NCI-H460 (cell line): Measurements from ENCODE around the gene SIPA1L3. TPM values are rescaled to one million over a fixed set of nuclear protein-coding genes. Genes with fewer than 3 reads are reported as not detected.
"Not testable (repeated sequence)": the region's sequence is repeated elsewhere in the genome, so short reads cannot be mapped to it uniquely, and the experiment has no call there.

ENCODE experiments used
- DNase-seq: peaks from one replicate; pipeline ENCODE4 v3.0.0-alpha.2; 2016; ENCODE audit warnings: low read depth; ENCODE audit errors: extremely low read depth
- total RNA-seq: library from RNA; depleted of rRNA; stranded (reverse); fragments of >200 nt; shearing (Covaris generic); gene quantifications from 2 replicates; pipeline ENCODE4 v1.2.3, GENCODE V29; 2014

SIPA1L3 gene
- total RNA-seq, 1 experiment from 2014 or later: 3.4 TPM

DNA sequence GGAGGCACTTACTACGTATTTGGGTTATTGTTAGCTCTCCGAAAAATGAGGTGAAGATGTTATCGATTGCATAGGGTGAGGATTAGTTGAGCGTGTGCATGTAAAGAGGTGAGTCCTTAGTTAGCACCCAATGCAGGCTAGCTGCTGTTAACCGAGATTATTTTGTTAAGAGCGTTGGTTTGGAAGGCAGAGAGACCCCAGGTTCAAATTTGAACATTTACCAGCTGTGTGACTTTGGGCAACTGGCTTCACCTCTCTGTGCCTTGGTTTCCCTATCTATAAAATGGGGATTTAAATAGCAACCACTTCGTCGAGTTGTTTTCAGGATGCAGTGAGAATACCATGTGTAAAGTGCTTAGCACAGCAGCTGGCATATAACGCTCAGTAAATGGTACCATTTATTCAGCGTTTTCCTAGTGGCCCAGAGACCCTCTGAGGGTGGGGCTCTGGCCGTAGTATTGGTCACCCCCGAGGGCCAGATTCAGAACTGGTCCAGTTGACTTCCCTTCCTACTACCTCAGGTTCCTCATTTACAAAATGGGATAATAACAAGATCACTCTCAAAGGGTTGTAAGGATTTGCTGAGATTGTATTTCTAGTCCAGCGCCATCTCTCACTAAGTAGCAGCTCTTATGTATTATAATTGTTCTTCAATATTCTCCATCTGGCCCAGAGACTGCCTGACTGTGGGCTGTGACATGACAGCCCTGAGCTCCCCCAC, 887 bp downstream of the SIPA1L3 start:
- DNase-seq: no peak

DNA sequence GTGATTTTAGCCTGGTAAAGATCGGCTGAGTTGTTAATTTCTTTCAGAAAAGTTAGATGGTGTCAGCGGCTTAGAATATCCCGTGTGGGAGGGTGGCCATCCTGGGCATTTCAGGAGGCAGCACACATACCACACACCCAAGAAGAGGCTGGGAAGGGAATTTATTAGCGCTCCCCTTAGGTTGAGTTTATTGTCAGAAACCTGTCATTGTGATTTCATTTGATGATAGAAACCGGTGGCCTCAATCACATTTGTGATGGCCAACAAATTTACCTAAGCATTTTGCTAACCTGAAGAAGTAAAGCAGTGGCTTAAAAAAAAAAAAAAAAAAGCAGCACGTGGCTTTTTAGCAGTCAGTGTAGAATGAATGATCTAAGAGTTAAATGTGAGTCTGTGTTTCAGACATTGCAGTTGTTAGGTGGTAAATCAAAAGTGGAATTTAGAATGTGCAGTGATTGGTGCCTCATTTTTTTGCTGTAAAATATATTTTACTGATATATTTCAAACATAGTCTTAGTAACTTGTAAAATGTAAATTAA, 2.7 kb downstream of the SIPA1L3 start:
- no peak for DNase-seq

GRCh38 chr19:37914908-37915307, 7.9 kb downstream of the SIPA1L3 start:
- no peak for DNase-seq

GRCh38 chr19:37920591-37921450, 13.8 kb downstream of the SIPA1L3 start:
- no peak for DNase-seq

- DNase-seq: not testable (repeated sequence)
Observed at GRCh38 chr19:37924573-37924972, 17.6 kb downstream of the SIPA1L3 start.

- no peak for DNase-seq
Observed at GRCh38 chr19:37925212-37925611, 18.2 kb downstream of the SIPA1L3 start.

DNA sequence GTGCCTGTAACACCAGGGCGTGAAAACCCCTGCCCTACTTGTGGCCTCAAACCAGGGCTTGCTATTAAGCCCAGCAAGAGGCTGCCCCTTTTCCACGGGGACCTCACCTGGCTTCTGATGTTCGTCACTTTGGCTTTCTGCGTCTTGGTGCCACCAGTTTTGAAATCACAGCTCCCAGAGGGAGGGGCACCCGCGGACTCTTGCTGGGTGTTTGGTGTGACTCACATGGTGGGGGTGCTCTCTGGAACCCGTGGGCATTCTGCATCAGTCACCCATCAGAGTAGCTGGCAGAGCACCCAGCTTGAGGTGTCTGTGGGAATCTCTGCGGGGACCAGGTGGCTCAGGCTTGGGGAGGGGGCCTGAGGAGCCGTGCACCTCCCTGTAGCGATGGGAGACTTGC, 19.2 kb downstream of the SIPA1L3 start:
- no peak for DNase-seq

DNA sequence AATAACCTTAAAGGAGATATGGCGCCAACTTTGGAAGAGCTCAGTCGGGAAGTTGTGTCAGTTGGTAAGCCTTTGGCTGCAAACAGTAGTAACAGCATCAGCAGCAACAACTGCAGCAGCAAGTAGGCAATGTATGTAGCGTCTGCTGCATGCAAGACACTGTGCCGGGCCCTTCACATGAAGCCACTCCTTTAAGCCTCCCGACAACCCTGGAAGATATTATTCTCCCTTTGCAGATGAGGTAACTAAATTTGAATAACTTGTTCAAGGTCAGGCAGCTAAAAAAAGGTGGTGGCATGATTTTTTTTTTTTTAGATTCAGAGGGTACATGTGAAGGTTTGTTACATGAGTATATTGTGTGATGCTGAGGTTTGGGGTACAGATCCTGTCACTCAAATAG, 19.7 kb downstream of the SIPA1L3 start:
- no peak for DNase-seq

GRCh38 chr19:37928527-37929286, 21.7 kb downstream of the SIPA1L3 start:
- DNase-seq: no peak

DNA sequence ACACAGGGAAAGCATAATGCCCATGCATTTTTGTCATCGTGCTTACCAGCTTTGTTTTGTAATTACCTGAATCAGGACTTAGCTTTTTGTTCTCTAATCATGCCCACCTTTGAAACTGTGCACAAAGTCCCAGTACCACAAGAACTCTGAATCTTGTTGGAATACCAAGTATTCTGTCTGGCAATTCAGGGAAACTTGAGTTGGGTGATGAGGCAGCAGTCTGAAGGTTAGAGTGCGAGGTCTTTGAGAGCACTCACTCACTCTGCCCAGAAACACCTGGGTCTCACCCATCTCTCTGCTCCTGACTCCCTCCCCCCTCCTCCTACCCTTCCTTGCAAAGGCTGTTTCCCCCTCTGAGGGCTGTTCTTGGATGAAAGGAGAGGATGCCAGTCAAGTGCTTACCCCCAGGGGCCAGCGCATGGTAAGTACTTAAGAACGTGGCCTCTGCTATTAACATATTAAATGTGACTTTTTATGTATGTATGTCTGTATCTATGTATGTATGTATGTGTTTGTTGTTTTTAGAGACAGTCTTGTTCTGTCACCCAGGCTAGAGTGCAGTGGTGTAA, 22.4 kb downstream of the SIPA1L3 start:
- no peak for DNase-seq

GRCh38 chr19:37930416-37930815, 23.4 kb downstream of the SIPA1L3 start:
- DNase-seq: no peak

GRCh38 chr19:37931881-37932655, 25.1 kb downstream of the SIPA1L3 start:
- no peak for DNase-seq

DNA sequence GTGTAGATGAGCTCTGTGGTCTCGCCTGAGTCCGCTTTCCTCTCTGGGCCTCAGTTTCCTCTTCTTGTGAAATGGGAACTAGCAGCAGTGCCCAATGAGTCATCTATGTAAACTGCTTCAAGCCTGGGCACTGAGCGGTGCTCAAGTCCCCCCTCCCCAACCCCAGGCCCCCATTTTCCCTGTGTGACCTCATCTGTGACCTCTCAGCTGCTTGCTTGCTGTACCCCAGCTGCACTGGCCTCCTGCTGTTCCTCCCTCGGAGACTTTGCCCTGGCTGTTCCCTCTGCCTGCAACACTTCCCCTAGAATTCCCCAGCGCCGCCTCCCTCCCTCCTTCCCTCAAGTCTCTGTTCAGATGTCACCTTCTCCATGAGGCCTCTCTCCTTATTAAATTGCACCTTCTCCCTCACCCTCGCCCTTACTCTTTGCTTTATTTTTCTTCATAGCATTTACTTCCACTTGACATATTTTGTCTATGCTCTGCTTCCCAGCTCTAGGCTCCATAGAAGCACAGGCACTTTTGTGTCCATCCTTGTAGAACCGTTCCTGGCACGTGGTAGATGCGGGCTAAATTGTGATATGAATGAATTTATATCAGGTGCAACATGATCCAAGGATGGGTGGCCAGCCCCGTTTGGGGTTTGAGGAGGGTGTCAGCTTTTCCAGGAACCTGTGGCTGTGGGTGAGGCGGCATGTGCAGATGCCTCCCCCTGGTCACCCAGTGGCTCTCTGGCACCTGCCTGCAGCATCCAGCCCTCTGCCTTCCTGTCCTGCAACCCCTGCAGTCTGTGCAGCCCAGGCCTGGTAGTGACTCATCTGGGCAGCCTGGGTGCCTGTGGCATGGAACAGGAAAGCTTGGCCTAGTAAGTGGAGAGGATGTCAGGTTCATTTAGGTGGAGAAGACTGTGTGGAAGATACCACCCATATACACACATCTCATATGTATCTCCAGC, 26.3 kb downstream of the SIPA1L3 start:
- no peak for DNase-seq

DNA sequence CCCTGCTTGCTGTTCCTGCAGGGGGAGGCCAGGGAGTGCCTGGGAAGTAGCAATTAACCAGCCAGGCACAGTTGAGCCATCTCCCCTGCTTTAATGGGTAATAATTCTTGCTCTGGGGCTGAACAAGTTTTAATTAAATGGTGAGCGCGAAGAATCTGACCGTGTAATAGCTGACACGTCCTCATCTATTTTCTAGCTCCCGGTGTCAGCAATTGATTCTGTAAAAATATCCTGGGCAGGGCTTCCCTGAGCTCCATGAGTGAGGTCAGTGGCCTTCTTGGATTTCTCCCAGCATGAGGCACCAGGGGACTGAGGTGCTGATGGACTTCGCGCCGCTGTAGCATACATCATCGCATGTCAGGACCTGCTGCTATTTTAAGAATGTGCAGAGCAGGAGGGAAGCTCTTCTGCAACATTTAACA, 26.9 kb downstream of the SIPA1L3 start:
- no peak for DNase-seq

GRCh38 chr19:37935341-37935740, 28.3 kb downstream of the SIPA1L3 start:
- no peak for DNase-seq

- DNase-seq: no peak
Observed at GRCh38 chr19:37936166-37936565, 29.2 kb downstream of the SIPA1L3 start.

DNA sequence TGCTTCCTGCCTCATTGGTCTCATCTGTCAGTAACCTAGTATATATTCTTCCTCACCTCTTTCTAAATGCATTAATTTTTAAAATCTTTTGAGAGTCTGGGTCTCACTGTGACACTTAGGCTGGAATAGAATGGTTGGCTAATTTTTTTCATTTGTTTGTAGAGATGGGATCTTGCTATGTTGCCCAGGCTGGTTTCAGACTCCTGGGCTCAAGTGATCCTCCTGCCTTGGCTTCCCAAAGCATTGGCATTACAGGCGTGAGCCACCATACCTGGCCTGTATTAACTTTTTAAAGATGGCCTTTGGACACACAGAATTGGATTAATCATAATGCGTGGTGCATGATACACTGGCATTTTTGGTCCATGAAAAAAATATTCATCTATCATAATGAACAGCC, 29.9 kb downstream of the SIPA1L3 start:
- no peak for DNase-seq

DNA sequence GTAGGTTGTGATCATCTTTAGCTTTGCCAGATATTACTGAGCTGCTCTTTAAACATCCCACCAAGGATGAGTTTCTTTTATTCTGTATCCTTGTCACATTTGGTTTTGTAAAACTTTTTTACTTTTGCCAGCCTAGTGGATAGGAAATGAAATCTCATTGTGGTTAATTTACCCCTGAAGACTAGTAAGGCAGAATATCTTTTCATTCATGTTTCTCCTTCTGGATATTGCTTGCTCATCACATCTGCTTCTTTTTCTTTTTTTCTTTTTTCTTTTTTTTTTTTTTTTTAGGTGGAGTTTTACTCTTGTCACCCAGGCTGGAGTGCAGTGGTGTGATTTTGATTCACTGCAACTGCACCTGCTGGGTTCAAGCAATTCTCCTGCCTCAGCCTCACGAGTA, 31.3 kb downstream of the SIPA1L3 start:
- no peak for DNase-seq
